OCI-LY7 (cell line): ENCODE data around the gene TSPAN5. TPM values are rescaled to one million over a fixed set of nuclear protein-coding genes. Genes with fewer than 3 reads are reported as not detected.

Source experiments
- BruUV-seq: library from RNA; stranded (reverse); fragments of 400-500 nt; replicated peaks from 2 replicates; lab custom pipeline; 2021; lab: Mats Ljungman, UMichigan
- CTCF ChIA-PET: fragments of 300-600 bp; sonication (Branson Sonifier 250); formaldehyde crosslinking; loops from one replicate; lab custom pipeline; 2022; ENCODE audit warnings: antibody characterized with exemption; ENCODE audit not compliant: unreplicated experiment; lab: Charles Lee
- POLR2A ChIA-PET: fragments of 300-600 bp; sonication (Branson Sonifier 250); formaldehyde crosslinking; loops from one replicate; lab custom pipeline; 2022; ENCODE audit warnings: antibody characterized with exemption; lab: Charles Lee
- DNase-seq: peaks from one replicate; pipeline ENCODE4 v3.0.0-alpha.2; 2015; ENCODE audit warnings: low spot score
- H2AFZ ChIP-seq: fragments of 200-600 bp; sonication (generic), shearing (Covaris generic); 2 replicates; pipeline ENCODE4 v1.6.1; 2014; ENCODE audit warnings: mild to moderate bottlenecking, antibody characterized with exemption, low read length, moderate library complexity
- H3K27ac ChIP-seq: fragments of 200-600 bp; sonication (generic); 2 replicates; pipeline ENCODE4 v1.5.1; 2014; ENCODE audit warnings: mixed run types, low read depth, mild to moderate bottlenecking, moderate library complexity, low read length, inconsistent platforms; ENCODE audit not compliant: poor library complexity, severe bottlenecking
- H3K36me3 ChIP-seq: fragments of 200-600 bp; sonication (generic); 2 replicates; pipeline ENCODE4 v1.6.1; 2014; ENCODE audit warnings: mild to moderate bottlenecking, antibody characterized with exemption, low read length, moderate library complexity, mixed read lengths; ENCODE audit not compliant: insufficient read depth
- H3K4me1 ChIP-seq: fragments of 200-600 bp; sonication (generic); 2 replicates; pipeline ENCODE4 v1.5.1; 2014; ENCODE audit warnings: mild to moderate bottlenecking, low read length; ENCODE audit not compliant: insufficient read depth, poor library complexity, severe bottlenecking
- H3K4me2 ChIP-seq: fragments of 200-600 bp; sonication (generic); 2 replicates; pipeline ENCODE4 v1.6.1; 2014; ENCODE audit warnings: mild to moderate bottlenecking, low read length
- H3K4me3 ChIP-seq: fragments of 200-600 bp; sonication (generic); 2 replicates; pipeline ENCODE4 v1.5.1; 2014; ENCODE audit warnings: mild to moderate bottlenecking, low read depth, low read length; ENCODE audit not compliant: poor library complexity, severe bottlenecking
- H3K79me2 ChIP-seq: fragments of 200-600 bp; sonication (generic); 2 replicates; pipeline ENCODE4 v1.6.1; 2016; ENCODE audit warnings: low read depth, mild to moderate bottlenecking, low read length, moderate library complexity, mixed read lengths; ENCODE audit not compliant: insufficient read depth
- H3K9me2 ChIP-seq: fragments of 200-600 bp; sonication (generic); 2 replicates; pipeline ENCODE4 v1.6.1; 2016; ENCODE audit warnings: mild to moderate bottlenecking, low read length, mixed read lengths; ENCODE audit not compliant: insufficient read depth
- H3K9me3 ChIP-seq: fragments of 200-600 bp; sonication (generic); 2 replicates; pipeline ENCODE4 v1.6.1; 2014; ENCODE audit warnings: mild to moderate bottlenecking, mixed run types, low read length, mixed read lengths
- H4K20me1 ChIP-seq: fragments of 200-600 bp; sonication (generic); 2 replicates; pipeline ENCODE4 v1.6.1; 2014; ENCODE audit warnings: mild to moderate bottlenecking, antibody characterized with exemption, low read length, moderate library complexity, mixed read lengths; ENCODE audit not compliant: insufficient read depth
- CTCF ChIP-seq: fragments of 200-600 bp; sonication (generic); conservative IDR thresholded peaks from 2 replicates; pipeline ENCODE4 v1.5.1; 2014; ENCODE audit warnings: mild to moderate bottlenecking, antibody characterized with exemption, low read length, moderate library complexity, mixed read lengths
- EZH2phosphoT487 ChIP-seq: fragments of 200-600 bp; sonication (generic); IDR thresholded peaks from 2 replicates; pipeline ENCODE4 v1.6.1; 2018; ENCODE audit warnings: low read depth, borderline replicate concordance, mild to moderate bottlenecking, mixed run types, antibody characterized with exemption, low read length, moderate library complexity, mixed read lengths
- intact Hi-C: fragments of 100-400 bp; cut with micrococcal nuclease; formaldehyde crosslinking; loops from one replicate; pipeline ENCODE4 v1.10.0; 2022; ENCODE audit not compliant: unreplicated experiment
- total RNA-seq, 2 experiments: library from RNA; depleted of rRNA in 1 of 2; stranded (reverse); fragments of >200 nt in 1 of 2; shearing (Covaris generic) in 1 of 2; gene quantifications; 2 replicates each; pipeline ENCODE4 v1.2.3, GENCODE V29; 2014 to 2022

The TSPAN5 gene
- total RNA-seq, 2 experiments from 2014 or later: not detected

GRCh38 chr4:98542011-98542410 is 116.4 kb downstream of the TSPAN5 start:
- ChIA-PET CTCF (no interaction called here), POLR2A (no interaction called here)
- Histone ChIP-seq H3K9me2 (no peaks in the 10 kb centered on the region), H4K20me1 (no peaks in the 10 kb centered on the region), H3K9me3 (no peaks in the 10 kb centered on the region), H2AFZ (no peak overlapping the region), H3K4me1 (no peaks in the 10 kb centered on the region), H3K27ac (no peak overlapping the region), H3K36me3 (no peaks in the 10 kb centered on the region), H3K4me2 (no peak overlapping the region), H3K4me3 (no peak overlapping the region), H3K79me2 (no peaks in the 10 kb centered on the region)
- TF ChIP-seq CTCF (no peak), EZH2phosphoT487 (no peak)
- intact Hi-C loops: no loop called here
- DNase-seq: no peak
- BruUV-seq: no TSS peak

- Histone ChIP-seq H3K79me2 (no peaks in the 10 kb centered on the region), H3K9me3 (no peaks in the 10 kb centered on the region), H3K4me2 (no peak overlapping the region), H3K27ac (no peak overlapping the region), H3K36me3 (no peaks in the 10 kb centered on the region), H2AFZ (no peak overlapping the region), H4K20me1 (no peaks in the 10 kb centered on the region), H3K4me3 (no peak overlapping the region), H3K4me1 (no peaks in the 10 kb centered on the region), H3K9me2 (no peaks in the 10 kb centered on the region)
- TF ChIP-seq CTCF: no peak
- no peak for TF ChIP-seq EZH2phosphoT487
- CTCF ChIA-PET: no interaction called here
- POLR2A ChIA-PET: interaction anchor here (0.7 kb wide), 1 partner anchor 89 kb away, joined by 4 read pairs; no protein-coding TSS in a partner anchor
- intact Hi-C loops: no loop called here
- DNase-seq: no peak
- BruUV-seq: no TSS peak
These were observed 117.6 kb downstream of the TSPAN5 start for GRCh38 chr4:98540803-98541202.

GRCh38 chr4:98539741-98540140 is 118.7 kb downstream of the TSPAN5 start:
- no peak overlapping the region for H3K27ac ChIP-seq
- no peak overlapping the region for H3K4me3 ChIP-seq
- H3K9me3 ChIP-seq: no peaks in the 10 kb centered on the region
- no peak overlapping the region for H2AFZ ChIP-seq
- ChIA-PET POLR2A (interaction anchor here (1.0 to 1.5 kb wide), 3 partner anchors 9 to 13 kb away, joined by 3 to 6 read pairs (median 3); no protein-coding TSS in a partner anchor), CTCF (no interaction called here)
- DNase-seq: no peak
- H3K4me1 ChIP-seq: no peaks in the 10 kb centered on the region
- intact Hi-C loops: no loop called here
- no peaks in the 10 kb centered on the region for H3K36me3 ChIP-seq
- no TSS peak for BruUV-seq
- no peaks in the 10 kb centered on the region for H3K79me2 ChIP-seq
- H3K4me2 ChIP-seq: no peak overlapping the region
- no peak for TF ChIP-seq CTCF
- no peak for TF ChIP-seq EZH2phosphoT487
- H4K20me1 ChIP-seq: no peaks in the 10 kb centered on the region
- H3K9me2 ChIP-seq: no peaks in the 10 kb centered on the region
